Measurements from ENCODE around the gene ADAMTS2.

Gene ADAMTS2

GRCh38 chr5:179162351-179163235 lies 182.7 kb downstream of the ADAMTS2 start:
- no peak for DNase-seq (ENCODE audit: low spot score)
- no peak for TF ChIP-seq CTCF (IDR thresholded peaks at IDR 0.05; ENCODE audit: extremely low read depth, insufficient read depth, missing control alignments)
- in situ Hi-C loops (cut with MboI; ENCODE audit: low pct_unique_long_range_greater_than_20kb, low sequenced_read_pairs, unreplicated experiment) = no loop called here

- in situ Hi-C loops (cut with MboI; ENCODE audit: low pct_unique_long_range_greater_than_20kb, low sequenced_read_pairs, unreplicated experiment) = no loop called here
- TF ChIP-seq CTCF (IDR thresholded peaks at IDR 0.05; ENCODE audit: extremely low read depth, insufficient read depth, missing control alignments) = no peak
- DNase-seq (ENCODE audit: low spot score) = no peak
Observed at GRCh38 chr5:179161901-179162300, 183.4 kb downstream of the ADAMTS2 start.

DNA sequence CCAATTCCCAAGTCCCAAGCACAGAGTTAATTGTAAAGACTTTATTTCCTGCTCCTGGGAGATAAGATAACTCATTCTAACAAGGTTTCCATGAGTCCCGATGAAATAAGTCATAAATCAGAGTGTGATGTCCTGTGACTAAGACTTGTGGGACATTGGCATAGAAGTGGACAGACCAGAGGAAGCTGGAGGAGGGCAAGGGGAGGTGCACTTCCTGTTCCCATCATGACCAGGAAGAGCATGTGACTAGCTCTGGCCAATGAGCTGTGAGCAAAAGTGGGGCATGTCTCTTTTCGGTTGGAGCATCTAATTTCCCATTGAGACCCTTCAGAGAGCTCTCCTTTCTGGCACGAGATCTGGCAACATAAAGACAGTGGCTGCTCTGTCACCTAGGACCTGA lies 184.7 kb downstream of the ADAMTS2 start:
- DNase-seq (ENCODE audit: low spot score) = no peak
- in situ Hi-C loops (cut with MboI; ENCODE audit: low pct_unique_long_range_greater_than_20kb, low sequenced_read_pairs, unreplicated experiment) = no loop called here

GRCh38 chr5:179158556-179158955 lies 186.7 kb downstream of the ADAMTS2 start:
- in situ Hi-C loops (cut with MboI; ENCODE audit: low pct_unique_long_range_greater_than_20kb, low sequenced_read_pairs, unreplicated experiment) = no loop called here
- no peak for DNase-seq (ENCODE audit: low spot score)
- TF ChIP-seq CTCF (IDR thresholded peaks at IDR 0.05; ENCODE audit: extremely low read depth, insufficient read depth, missing control alignments) = no peak

More for the DNA sequence above, 184.7 kb downstream of the ADAMTS2 start:
- no peak for TF ChIP-seq CTCF (IDR thresholded peaks at IDR 0.05; ENCODE audit: extremely low read depth, insufficient read depth, missing control alignments)

GRCh38 chr5:179154991-179155955 lies 190.0 kb downstream of the ADAMTS2 start:
- no peak for DNase-seq (ENCODE audit: low spot score)
- no peak for TF ChIP-seq CTCF (IDR thresholded peaks at IDR 0.05; ENCODE audit: extremely low read depth, insufficient read depth, missing control alignments)

DNA sequence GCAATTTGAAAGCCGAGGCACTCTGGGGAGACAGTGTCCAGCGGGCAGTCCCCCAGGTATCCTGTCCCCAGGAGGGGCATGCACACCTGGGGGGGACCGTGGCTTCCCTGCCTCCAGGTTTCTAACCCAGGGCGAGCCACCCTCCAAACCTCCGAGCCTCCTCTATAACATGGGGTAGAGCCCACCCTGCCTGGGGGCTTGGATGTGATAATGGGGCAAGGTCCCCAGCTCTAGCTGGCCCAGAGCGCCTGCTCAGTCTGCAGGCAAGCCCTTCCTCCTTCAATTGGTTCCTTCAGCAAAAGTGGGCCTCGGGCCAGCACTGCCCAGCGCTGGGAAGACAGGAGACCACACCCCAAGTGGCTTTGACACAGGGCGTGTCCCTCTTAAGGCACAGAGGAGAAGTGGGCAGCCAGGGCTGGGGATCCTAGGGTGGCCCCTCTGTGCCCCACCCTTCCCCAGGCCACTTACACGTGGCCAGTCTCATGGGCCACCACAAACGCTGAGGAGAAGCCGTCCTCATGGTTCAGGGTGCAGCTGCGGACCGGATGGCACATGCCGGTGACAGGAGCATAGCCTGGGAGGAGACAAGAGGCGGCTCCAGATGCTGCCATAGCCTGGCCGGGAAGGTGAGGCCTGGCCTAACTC lies 190.8 kb downstream of the ADAMTS2 start:
- TF ChIP-seq CTCF (IDR thresholded peaks at IDR 0.05; ENCODE audit: extremely low read depth, insufficient read depth, missing control alignments) = no peak
- in situ Hi-C loops (cut with MboI; ENCODE audit: low pct_unique_long_range_greater_than_20kb, low sequenced_read_pairs, unreplicated experiment) = no loop called here
- DNase-seq (ENCODE audit: low spot score) = no peak

More at GRCh38 chr5:179154991-179155955, 190.0 kb downstream of the ADAMTS2 start:
- in situ Hi-C loops (cut with MboI; ENCODE audit: low pct_unique_long_range_greater_than_20kb, low sequenced_read_pairs, unreplicated experiment) = no loop called here

Measured in GM13977 (cell line).